Neural cell (in vitro differentiated cells): Measurements from ENCODE around the gene SPACA4.

Source experiments
- RAD21 ChIP-seq: fragments of 450-650 bp; conservative IDR thresholded peaks from 2 replicates; pipeline ENCODE4 v1.6.1; 2014; ENCODE audit warnings: antibody characterized with exemption, mild to moderate bottlenecking, moderate library complexity
- TF ChIP-seq, protein P1 (sequence below): fragments of 450-650 bp; IDR thresholded peaks from 2 replicates; pipeline ENCODE4 v1.5.1; 2014; ENCODE audit warnings: antibody characterized with exemption, mild to moderate bottlenecking, moderate library complexity; ENCODE audit not compliant: poor library complexity, severe bottlenecking

DNA sequence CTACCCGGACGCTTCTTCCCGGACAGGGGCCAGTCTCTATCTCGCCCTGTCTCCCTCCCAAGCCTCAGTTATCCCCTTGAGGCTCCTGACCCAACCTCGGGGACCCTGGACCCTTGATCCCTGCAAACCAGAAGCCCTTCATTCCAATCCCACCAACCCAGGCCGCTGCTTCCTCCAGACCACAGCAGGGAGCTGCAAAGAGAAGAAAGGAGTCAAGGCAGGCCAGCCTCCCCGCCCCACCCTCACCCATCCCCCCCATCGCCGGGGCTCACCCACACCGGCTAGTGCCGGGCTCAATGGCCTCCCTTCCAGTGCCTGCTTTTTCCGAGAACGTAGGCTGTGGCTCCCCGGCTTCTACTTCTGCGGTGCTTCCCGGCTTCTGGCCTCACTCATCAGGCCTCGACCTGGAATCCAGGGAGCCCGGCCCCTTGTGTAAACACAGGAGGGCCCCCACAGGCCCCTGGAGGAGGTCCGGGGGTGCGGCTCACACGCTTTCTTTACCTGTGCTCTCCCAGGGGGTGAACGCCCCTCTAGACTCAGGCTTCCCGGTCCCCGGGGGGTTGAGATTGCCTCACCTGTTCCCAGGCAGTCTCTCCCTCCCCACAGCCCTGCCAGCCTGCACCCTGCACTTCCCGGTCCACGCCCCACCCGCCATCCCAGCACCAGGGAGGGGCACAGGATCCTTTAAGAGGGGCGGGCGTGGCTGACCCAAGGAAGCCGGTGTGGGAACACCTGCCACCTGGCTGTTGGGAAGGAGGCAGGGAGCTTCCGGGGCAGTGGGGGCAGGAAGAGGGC is 8.1 kb downstream of the SPACA4 start, which contains the start of gene FAM83E:
- TF ChIP-seq, protein P1, sequence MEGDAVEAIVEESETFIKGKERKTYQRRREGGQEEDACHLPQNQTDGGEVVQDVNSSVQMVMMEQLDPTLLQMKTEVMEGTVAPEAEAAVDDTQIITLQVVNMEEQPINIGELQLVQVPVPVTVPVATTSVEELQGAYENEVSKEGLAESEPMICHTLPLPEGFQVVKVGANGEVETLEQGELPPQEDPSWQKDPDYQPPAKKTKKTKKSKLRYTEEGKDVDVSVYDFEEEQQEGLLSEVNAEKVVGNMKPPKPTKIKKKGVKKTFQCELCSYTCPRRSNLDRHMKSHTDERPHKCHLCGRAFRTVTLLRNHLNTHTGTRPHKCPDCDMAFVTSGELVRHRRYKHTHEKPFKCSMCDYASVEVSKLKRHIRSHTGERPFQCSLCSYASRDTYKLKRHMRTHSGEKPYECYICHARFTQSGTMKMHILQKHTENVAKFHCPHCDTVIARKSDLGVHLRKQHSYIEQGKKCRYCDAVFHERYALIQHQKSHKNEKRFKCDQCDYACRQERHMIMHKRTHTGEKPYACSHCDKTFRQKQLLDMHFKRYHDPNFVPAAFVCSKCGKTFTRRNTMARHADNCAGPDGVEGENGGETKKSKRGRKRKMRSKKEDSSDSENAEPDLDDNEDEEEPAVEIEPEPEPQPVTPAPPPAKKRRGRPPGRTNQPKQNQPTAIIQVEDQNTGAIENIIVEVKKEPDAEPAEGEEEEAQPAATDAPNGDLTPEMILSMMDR: no peak
- no peak for TF ChIP-seq RAD21
